Measurements from ENCODE around the gene CRACDL.
"Not testable (repeated sequence)": the region's sequence is repeated elsewhere in the genome, so short reads cannot be mapped to it uniquely, and the experiment has no call there.

CRACDL gene

DNA sequence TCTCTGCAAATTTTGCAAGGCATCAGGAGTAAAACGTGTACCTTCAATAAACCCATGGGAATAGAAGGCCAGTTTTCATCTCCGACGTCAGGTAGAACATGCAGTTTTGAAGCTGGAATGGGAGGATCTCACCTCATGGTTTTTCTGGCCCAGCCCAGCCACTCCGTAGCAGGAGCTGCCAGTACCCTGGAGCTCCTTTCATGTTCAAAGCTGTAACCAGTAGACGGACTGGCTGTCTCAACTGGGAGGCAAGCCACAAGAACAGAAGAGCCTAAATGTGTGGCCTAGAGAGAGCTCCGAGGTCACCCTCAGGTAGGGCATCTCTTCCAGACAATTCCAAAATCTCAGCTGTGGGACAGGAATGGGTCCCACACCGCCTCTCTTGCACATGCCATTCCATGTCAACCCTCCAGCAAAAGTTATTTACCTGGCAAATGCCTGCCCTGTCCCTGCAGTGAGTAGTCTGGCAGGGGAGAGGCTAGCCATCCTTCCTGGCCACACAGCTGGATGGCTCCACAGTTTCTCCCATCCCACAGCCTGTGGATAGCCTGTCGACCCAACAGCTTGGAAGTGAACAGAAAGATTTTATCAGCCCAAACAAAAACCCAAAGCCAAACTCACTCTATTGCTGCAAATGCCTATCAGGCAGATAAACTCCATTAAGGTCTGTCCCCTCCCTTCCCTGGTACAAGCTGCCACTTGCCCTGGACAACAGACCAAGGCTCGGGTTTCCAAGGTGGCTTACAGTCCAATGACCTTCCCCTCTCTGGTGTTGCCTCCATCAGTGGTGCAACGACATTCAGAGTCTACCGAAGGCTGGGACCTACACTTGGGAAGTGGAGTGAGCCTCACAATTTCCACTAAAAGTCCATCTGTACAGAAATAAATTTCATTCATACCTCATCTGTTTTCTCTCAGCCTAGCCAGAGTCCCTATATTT lies 27.8 kb downstream of the CRACDL start:
- no peak for TF ChIP-seq ZNF274 (IDR thresholded peaks at IDR 0.05; ENCODE audit: low read depth, low read length)
- H3K4me3 ChIP-seq (ENCODE audit: low read length), result no peak overlapping the region

DNA sequence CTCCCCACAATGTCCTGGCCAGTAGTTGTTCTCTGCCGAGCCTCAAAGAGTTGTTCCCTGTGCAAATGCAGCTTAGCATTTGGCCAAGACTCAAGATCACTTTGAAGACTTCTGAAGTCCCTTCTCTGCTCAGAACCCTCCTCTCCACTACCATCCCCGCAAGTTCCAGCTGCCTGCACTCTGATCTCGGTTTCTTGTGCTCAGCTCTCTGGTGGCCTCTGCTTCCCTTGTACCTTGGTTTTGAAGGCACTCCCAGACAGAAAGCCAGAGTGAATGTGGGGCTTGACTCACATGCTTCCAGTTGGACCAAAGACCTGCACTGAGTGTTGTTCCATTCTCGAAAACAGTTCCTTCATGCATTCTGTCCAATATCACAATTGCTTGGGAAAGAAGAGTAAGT lies 28.6 kb downstream of the CRACDL start:
- no peak for TF ChIP-seq ZNF274 (IDR thresholded peaks at IDR 0.05; ENCODE audit: low read depth, low read length)
- H3K4me3 ChIP-seq (ENCODE audit: low read length), result no peak overlapping the region

- no peak overlapping the region for H3K4me3 ChIP-seq (ENCODE audit: low read length)
- TF ChIP-seq ZNF274 (IDR thresholded peaks at IDR 0.05; ENCODE audit: low read depth, low read length), result no peak
Measured at GRCh38 chr2:98903767-98904485, 32.1 kb downstream of the CRACDL start.

- no peak overlapping the region for H3K4me3 ChIP-seq (ENCODE audit: low read length)
- no peak for TF ChIP-seq ZNF274 (IDR thresholded peaks at IDR 0.05; ENCODE audit: low read depth, low read length)
Measured at GRCh38 chr2:98903064-98903355, 33.0 kb downstream of the CRACDL start.

GRCh38 chr2:98902209-98903063 lies 33.6 kb downstream of the CRACDL start:
- no peak overlapping the region for H3K4me3 ChIP-seq (ENCODE audit: low read length)
- no peak for TF ChIP-seq ZNF274 (IDR thresholded peaks at IDR 0.05; ENCODE audit: low read depth, low read length)

DNA sequence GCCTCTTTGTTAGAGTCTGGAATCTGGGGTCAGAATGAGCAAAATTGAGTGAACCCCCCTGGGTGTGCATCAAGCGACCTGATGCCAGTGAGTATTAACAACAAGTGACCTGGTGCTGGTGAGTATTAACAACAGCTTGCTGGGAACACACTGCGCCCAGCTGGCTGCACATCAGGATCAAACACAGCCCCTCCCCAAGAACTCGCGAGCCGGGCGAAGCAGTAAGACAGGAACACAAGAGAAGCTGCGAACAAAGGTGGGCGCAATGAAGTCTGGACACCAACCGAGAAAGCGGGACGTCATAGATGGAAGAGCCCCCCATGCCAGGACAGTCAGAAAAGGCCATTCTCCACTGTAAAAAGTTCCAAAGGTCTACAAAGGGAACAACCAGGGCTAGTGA lies 34.3 kb downstream of the CRACDL start:
- no peak overlapping the region for H3K4me3 ChIP-seq (ENCODE audit: low read length)
- no peak for TF ChIP-seq ZNF274 (IDR thresholded peaks at IDR 0.05; ENCODE audit: low read depth, low read length)

DNA sequence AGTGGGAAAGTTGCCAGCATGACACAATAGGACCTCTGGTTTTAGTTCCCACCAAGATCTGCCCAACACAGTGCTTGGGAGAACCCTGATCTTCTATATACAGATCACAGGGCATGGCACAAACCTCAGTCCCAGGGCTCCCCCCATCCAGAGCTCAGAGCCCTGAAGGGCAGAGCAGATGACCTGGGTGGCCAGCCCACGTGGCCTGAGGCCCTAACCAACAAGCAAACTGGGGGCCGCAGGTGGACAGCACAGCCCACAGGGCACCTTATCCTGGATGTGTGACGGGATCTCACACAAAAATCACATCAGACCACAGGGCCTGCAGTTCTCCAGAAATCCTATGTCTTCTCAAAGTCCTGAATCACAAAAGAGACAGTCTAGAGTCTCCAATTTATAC lies 34.7 kb downstream of the CRACDL start:
- TF ChIP-seq ZNF274 (IDR thresholded peaks at IDR 0.05; ENCODE audit: low read depth, low read length), result no peak
- H3K4me3 ChIP-seq (ENCODE audit: low read length), result no peak overlapping the region

DNA sequence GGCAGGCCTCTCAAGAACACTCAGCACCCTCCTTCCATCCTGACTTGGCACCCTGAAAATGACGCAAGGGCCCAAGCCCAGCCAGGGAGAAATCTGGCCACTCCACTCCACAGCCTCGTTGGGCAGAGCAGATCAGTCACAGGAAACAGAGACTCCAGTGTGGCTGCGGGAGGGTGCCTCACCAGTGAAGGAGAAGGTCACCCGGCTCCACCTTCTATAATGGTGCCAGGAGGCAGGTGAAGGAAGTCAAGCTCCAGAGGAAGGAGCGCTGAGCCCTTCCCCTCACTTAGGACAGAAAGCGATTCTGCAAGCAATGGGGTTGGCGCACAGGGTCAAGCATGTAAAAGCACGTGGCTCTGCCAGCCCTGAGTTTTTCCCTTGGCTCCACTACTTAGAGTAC lies 35.3 kb downstream of the CRACDL start:
- no peak for TF ChIP-seq ZNF274 (IDR thresholded peaks at IDR 0.05; ENCODE audit: low read depth, low read length)

DNA sequence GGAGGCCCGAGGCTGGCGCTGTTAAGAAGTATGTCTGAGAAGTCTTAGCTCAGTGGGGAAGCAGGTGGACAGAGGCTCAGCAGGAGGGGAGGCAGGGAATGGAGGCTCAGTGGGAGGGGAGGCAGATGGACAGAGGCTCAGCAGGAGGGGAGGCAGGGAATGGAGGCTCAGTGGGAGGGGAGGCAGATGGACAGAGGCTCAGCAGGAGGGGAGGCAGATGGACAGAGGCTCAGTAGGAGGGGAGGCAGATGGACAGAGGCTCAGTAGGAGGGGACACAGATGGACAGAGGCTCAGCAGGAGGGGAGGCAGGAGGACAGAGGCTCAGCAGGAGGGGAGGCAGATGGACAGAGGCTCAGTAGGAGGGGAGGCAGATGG lies 36.3 kb downstream of the CRACDL start:
- not testable (repeated sequence) for H3K4me3 ChIP-seq (ENCODE audit: low read length)

More for the DNA sequence above, 35.3 kb downstream of the CRACDL start:
- no peak overlapping the region for H3K4me3 ChIP-seq (ENCODE audit: low read length)

DNA sequence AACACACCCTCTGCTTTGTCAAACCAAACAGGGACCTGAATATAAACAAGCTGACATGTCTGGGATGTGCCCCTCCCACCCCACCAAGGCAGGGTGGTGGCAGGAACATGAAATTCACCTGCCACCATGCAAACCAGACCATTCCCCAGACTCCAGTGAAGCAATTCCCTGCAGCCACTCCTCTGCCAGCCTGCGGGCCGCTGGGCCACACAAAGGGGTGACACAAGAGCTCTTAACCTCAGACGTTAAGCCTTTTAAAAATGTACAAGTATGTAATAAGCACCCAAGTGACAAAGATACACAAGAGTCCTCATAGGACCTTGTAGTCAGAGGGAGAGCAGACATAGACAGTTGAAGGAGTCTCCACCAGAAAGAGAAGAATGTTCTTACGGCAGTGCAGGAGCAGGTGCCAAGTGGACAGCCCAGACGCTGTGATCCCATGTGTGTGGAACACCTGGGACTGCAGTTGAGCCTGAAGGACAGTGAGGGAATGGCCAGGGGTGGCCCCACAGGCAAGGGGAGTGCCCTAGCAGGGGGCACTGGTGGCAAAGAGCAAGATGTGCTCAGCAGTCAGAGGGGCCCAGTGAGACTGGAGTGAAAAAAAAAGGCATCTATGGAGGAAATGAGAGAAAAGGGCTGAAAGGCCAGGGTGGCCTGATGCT lies 36.9 kb downstream of the CRACDL start:
- no peak for TF ChIP-seq ZNF274 (IDR thresholded peaks at IDR 0.05; ENCODE audit: low read depth, low read length)
- no peak overlapping the region for H3K4me3 ChIP-seq (ENCODE audit: low read length)

DNA sequence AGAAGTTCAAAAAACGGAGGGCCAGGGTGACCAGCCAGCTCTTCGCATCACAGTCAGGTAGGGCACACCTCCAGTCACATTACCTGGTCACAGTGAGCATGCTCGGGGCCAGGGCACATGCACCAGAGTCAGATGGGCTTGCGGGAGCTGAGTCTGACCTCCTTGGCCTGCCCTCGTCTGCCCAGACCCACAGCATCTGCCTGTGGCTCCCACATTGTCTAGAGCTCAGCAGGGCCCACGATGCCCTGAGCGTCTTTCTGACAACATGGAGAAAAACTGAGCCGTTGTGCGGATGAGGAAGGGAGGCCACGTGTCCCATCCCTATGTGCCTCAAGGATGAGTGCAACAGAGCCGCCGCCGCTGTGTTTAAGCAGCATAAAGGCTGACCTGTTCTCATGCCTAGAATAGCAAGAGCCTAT lies 37.6 kb downstream of the CRACDL start:
- H3K4me3 ChIP-seq (ENCODE audit: low read length), result no peak overlapping the region
- TF ChIP-seq ZNF274 (IDR thresholded peaks at IDR 0.05; ENCODE audit: low read depth, low read length), result no peak

DNA sequence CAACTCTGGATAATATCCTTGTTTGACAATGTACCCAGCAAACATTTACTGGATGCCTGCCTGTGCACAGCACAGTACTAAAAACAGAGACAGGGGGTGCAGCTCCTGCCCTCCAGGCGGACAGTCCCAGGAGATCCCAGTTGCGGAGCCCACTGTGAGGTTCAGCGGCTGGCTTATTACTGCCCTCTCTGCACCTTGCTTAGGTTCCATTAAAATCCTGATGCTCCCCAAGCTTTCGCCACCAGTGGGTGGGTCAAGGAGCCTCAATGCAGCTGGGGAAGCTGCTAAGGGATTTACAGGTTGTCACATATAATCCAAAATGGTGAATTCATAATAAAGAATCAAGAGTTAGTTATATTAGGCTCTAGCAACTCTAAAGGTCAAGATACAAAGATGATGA lies 38.3 kb downstream of the CRACDL start:
- no peak for TF ChIP-seq ZNF274 (IDR thresholded peaks at IDR 0.05; ENCODE audit: low read depth, low read length)
- H3K4me3 ChIP-seq (ENCODE audit: low read length), result no peak overlapping the region

GRCh38 chr2:98896944-98897343 lies 39.1 kb downstream of the CRACDL start:
- H3K4me3 ChIP-seq (ENCODE audit: low read length), result no peak overlapping the region
- TF ChIP-seq ZNF274 (IDR thresholded peaks at IDR 0.05; ENCODE audit: low read depth, low read length), result no peak

- no peak for TF ChIP-seq ZNF274 (IDR thresholded peaks at IDR 0.05; ENCODE audit: low read depth, low read length)
- H3K4me3 ChIP-seq (ENCODE audit: low read length), result no peak overlapping the region
Measured at GRCh38 chr2:98896416-98896815, 39.6 kb downstream of the CRACDL start.
